HL-60/S4 treated with retinoic acid at 250 ng/mL for 4 days and 3 days (cell line): ENCODE results near the gene GABRE.

Experiments used
- in situ Hi-C: fragments of 300-500 bp; cut with MboI; formaldehyde crosslinking; loops from 2 replicates; pipeline ENCODE4 v1.7.0; 2022; ENCODE audit warnings: low sequenced_read_pairs

GABRE gene, protein sequence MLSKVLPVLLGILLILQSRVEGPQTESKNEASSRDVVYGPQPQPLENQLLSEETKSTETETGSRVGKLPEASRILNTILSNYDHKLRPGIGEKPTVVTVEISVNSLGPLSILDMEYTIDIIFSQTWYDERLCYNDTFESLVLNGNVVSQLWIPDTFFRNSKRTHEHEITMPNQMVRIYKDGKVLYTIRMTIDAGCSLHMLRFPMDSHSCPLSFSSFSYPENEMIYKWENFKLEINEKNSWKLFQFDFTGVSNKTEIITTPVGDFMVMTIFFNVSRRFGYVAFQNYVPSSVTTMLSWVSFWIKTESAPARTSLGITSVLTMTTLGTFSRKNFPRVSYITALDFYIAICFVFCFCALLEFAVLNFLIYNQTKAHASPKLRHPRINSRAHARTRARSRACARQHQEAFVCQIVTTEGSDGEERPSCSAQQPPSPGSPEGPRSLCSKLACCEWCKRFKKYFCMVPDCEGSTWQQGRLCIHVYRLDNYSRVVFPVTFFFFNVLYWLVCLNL

DNA sequence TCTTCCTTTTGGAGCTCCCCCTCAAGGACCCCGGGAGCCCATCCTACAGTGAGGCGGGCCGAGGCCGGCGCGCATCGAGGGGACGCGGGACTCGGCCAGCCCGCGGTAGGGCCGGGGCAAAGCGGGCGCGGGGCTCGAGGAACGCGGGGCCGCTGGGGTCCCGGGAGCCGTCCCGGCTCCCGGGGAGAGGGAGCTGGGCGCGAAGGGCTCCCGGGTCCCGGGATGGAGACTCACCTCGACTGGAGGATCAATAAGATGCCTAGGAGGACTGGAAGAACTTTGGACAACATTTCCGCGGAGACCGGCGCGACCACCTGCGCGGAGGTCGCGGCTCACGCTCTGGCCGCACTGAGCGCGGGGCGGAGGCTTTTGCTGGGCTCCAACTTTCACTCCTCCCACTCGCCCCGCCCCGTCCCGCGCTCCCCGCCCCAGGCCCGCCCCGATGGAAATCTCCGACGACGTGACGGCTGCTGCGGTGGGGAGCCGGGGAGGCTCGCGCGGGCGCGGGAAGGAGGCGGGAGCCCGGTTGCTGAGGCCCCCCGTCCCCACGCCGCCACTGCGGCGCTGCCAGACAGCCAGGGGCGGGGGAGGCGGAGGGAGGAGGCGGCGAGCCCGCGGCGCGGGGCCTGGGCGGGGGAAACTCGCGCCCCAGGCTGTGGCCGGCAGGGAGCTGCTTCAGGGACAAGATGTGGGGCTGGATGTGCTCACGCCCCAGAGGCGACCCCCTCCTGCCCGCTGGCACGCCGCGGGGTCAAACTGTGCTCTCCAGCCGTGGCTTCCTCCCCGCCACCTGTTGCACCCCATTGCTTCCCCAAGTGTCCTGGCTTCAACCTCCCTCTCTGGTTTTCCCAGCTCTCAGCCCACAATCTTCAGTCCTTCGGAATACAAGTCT is at the start of gene GABRE:
Gene GABRE, minus strand, starts transcription at position 341 of the 892 bp plus-strand sequence. Its CDS starts 51 bp downstream, at position 290.
- in situ Hi-C loops: no loop called here

DNA sequence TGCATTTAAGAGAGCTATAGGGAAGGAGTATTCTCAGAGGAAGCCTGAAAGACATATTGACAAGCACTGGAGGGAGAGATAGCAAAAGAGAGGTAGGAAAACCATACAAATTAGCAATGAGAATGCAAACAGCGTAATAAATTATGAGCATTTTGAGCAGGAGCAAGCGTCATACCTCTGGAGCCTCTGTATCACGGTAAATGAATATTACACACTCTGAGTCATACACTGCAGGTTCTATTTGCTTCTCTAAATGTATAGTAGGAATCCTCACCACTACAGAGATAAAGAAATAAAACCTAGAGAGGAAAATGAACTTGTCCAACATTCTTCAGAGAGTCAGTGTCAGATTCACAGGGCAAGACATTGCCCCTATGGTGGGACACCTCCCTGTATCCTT is 46.4 kb upstream of the GABRE start:
- in situ Hi-C loops: no loop called here

DNA sequence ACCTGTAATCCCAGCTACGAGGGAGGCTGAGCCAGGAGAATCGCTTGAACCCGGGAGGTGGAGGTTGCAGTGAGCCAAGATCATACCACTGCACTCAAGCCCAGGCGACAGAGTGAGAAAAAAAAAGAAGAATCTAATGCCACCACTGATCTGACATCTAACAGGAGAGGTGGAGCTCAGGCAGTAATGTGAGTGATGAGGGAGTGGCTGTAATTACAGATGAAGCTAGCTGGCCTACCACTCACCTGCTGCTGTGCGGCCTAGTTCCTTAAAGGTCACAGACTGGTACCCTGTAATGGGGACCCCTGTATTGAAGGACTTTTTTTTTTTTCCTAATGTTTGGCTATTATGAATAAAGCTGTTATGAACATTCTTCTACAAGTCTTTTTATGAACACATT is 25.3 kb upstream of the GABRE start:
- in situ Hi-C loops: no loop called here

DNA sequence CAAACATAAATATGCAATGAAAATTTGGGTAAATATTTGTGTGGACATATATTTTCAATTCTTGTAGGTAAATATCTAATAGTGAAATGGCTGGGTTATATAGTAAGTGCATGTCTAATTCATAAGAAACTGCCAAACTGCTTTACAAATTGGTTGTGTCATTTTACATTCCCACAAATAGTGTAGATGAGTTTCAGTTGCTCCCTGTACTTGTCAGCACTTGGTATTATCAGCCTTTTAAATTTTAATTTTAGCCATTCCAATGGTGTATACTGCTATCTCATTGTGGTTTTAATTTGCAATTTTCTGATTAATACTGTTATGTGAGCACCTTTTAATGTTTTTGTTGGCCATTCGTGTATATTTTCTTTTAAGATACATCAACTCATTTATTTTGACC is 23.1 kb upstream of the GABRE start:
- in situ Hi-C loops: no loop called here

DNA sequence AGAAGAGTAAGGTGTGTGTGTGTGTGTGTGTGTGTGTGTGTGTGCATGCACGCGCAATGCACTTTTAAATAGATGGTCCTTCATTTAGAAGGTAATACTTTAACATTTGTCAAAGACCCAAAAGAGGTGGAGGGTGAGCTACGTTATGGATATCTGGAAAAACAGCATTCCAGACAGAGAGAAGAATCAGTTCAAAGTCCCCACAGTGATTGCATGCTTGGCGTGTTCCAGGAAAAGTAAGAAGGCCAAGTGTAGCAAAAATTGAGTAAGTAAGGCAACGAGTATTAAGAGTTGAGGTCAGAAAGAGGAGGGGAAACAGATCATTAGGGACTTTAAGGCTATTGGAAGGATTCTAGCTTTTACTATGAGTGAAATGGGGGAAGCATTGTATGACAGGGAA is 21.9 kb upstream of the GABRE start:
- in situ Hi-C loops: no loop called here

DNA sequence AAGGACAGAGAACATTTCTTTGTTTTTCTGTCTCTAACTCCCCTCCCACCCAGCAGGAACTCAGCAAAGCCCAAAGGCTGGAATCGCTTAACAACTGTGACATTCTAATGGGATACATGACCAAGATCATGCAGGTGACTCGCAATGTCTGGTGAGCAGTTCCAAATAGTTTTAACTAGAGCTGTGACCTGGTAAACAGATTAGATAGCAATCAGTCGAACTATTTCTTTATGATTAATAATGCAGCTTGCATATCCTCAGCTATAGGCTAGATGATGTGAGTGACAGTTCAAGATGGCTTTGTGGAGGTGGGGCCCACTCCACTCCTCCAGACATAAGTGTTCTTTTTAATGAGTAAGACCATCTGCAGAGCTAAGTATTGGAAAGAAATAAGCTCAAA is 20.0 kb upstream of the GABRE start:
- in situ Hi-C loops: no loop called here

DNA sequence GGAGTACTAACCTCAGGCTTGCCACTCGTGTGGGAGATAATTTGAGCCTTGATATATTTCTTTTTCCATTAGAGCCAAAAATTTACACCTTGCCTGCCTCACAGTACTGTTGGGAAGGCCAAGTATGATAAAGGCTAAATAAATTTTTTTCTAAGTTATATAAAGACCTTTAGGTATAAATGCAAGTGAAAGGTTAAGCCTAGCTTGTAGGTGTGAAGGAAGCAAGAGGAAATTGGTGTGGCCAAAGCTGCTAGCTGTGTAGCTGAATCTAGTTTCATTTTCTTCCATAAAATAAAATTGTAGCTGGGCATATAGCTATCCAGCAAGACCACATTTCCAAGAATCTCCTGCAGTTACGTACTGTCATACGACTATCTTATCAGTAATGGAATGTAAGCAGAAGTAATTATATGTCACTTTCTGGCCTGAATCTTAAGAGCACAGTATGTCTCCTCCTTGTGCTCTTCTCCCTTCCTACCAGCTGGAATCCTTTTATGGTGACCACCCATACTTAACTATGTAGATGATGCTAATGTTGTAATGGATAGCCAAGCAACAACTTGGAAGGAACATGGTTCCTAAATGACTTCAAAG is 14.3 kb upstream of the GABRE start:
- in situ Hi-C loops: no loop called here

DNA sequence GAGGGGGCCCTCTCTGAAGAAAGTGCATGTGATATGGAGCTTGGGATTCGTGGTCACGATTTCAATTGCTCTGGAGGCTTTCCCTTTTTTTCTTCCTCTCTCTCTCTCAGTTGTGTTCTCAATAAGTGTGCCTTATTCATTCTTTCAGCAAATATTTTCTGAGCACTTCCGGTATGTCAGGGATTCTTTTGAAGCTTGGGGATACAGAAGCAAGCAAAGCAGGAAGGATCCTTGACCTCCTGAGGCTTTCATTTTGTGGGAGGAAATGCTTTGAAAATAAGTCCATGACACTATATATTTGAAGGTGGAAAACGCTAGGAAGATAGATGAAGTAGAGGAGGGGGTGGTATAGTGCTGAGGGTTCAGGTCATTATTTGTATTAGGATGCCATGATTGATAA is 12.6 kb upstream of the GABRE start:
- in situ Hi-C loops: no loop called here

DNA sequence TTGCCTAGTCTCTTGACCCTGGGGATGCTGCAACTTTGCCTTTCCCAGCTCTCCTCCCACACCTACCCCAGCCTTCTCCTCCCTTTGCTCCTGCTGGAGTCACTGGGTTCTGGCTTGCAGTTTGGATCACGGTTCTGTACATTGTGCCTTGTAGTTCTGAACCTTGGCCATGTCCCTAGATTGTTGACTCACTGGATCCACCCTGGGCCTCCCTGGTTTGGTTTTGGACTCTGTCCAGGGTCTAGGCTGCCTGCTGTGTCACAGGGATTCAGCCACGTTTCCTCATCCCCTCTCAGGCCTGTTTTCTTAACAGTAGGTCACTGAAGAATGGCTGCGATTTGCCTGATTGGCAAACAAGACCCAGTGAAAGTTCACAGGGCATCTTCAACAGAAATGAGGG is 11.5 kb upstream of the GABRE start:
- in situ Hi-C loops: no loop called here

DNA sequence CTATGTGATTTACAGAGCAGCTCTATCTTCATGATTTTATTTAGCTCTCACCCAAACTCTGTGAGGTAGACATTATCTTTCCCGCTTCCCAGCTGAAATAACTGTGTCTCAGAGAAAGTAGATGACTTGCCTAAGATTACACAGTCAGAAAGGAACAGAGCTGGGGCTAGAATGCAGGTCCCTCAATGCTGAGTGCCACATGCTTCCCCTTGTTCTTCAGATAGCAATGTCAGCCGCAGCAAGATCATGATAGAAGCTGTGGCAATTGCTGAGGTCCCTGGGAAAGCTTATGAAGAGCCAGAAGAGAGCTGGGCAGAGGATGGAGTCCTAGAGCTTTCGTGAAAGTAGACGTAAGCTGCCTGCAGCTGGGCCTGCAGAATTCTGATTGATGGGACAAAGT is 11.1 kb upstream of the GABRE start:
- in situ Hi-C loops: no loop called here

DNA sequence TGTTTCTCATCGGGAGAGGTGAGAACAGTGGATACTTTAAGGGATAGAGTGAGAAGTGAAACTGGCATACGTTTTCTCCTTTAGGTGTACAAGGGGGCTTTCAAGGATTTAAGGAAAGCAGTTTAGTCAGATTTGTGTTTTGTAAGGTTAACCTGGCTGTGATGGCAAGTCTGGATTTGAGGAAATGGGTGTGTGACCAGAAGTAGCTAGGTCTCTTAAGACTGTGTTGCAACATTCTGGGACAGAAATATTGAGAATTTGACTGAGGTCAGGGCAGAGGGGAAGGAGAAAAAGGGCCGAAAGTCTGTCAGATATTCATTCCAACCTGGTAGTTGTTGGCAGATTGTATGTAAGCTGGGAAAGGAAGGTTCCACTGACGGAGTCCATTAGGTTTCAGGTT is 10.4 kb upstream of the GABRE start:
- in situ Hi-C loops: no loop called here

DNA sequence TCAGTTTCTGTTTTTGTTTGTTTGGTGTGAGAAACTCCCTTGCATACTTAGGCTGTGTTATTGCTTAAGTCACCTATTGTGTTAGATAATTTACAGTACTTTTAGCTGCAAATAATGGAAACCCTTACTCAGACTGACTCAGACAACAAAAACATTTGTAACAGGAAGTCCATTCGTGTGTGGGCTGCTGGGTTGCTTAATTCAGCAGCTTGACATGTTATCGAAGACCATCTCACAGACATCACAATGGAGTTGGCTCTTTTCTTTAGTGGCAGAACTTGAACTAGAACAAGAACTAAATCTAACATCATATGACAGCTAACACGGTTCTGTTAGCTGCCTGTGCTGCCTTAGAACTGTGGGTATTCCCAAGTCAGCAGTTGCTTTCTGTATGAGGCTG is 9.9 kb upstream of the GABRE start:
- in situ Hi-C loops: no loop called here

DNA sequence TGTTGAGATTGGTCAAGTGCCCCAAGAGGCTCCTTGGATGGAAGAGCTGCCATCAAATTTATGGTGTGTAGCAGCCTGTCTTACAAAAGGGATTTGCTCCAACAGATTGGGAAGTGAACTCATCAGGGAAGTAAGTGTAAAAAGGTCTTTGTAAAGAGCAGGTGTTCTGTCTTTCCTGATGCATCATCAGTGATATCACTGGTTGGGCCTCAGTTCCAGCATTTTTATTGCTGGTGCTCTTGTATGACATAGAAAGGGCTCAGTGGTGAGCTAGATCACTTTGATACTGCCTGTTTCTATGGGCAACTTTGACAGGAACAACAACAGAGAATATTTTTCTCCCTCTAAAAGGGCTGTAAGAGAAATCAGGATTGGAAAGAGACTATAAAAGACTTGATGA is 8.7 kb upstream of the GABRE start:
- in situ Hi-C loops: no loop called here

DNA sequence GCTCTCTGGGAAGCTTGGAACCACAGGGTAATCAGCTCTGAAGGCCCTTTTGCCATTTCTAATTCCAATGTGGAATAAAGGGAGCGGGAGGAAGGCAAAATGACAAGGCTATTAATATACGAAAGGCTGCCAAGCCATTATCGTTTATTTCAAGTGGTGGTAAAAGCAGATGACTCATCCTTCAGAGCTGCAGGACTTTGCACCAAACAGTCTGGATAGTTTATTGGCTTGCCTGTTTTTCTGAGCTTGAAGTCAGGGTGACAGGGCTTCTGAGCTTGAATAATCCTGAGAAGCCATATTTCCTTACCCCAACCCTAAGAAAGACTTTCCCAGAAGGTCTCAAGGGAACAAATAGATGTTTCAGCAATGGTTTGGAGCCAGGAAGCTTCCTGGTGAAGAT is 7.7 kb upstream of the GABRE start:
- in situ Hi-C loops: no loop called here

DNA sequence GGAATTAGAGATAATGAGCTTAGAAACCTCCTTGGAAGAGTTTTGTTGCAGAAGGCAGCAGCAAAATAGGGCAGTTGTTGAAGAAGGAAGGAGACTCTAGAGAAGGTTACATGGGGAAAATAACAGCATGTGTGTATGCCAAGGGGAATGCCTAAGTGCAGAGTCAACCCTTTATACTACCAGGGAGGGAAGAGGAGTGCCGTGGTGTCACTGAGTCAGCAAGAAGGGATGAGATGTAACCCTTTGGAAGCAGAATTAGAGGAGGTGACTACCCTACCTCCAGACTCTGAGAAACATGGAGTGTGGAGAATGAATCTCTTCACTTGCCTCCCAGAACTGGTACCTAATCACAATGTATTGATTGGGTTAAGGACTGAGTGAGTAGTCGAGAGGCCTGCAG is 6.7 kb upstream of the GABRE start:
- in situ Hi-C loops: no loop called here

DNA sequence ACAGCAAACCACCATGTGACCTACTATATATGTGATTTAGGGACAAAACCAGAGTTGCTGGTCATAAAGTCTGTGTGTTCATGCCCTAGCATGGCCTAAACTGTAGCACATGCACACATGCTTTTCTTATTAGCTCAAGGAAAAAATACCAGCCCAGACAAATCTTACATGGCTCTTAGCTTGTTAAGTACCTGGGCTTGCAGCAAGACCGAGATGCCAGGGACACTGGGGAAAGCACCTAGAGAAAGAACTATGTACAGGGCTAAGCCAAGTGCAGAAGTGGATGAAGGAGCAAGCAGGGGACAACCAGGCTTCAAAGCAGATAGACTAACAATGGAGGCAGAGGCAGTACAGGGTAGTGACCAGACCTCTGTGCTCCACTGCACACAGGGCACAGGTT is 3.4 kb upstream of the GABRE start:
- in situ Hi-C loops: no loop called here

DNA sequence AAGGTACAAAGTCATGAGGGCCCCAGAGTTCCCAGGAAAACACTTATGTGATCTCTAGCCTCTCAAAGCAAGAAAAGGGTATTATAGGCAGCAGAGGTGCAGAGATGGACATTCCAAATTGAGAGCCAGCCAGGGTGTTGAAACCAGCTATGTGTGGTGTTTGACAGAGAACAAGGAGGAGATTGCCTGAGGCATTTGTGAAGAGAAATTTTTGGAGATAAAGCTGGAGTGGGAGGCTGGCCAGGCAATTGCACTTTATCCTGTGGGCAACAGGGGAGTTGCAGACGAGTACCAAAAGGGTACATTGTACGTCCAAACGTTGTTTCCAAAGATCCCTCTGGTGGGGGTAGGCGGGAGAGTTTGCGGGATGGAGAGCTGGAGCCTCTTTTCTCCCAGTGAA is 2.5 kb upstream of the GABRE start:
- in situ Hi-C loops: no loop called here

DNA sequence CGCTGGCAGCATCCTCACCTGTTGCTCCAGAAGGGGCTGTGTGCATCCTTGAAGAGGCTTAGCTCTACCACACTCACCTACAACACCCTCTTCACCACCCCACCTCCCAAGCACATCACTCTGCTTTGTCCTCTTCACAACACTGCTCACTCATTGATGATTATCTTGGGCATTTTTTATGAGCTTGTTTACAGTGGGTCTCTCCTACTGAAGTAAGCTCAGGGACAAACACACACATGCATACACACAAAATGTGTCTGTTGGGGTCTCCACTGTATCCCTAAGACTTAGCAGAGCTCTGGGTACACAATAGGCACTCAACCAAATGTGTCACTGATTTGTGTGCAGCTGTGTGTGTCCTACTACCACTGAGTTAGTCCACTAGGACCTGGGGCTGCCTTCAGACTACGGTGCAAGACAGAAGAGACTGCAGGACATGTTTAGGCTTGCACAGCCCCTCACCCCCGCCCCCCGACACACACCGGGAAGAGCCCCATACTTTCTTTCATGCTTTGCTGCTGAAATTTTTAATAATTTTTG is 1.3 kb upstream of the GABRE start:
- in situ Hi-C loops: no loop called here

DNA sequence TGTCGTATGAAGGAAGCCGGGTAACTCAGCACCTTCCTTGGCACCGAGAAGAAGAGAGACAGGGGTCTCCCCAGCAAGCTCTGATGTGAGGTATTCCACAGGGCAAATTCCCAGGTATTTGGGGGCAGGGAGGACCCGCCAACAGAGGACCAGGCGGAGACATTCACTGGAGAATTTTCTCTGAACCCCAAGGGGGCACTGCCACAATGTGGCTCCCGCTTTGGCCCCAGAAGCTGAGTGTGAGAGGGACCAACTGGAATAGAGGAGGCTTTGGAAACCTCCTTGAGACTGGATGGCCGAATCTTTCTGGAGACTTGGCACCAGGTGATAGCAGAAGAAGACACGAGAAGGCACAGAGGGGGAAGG is 735 bp upstream of the GABRE start:
- in situ Hi-C loops: no loop called here

DNA sequence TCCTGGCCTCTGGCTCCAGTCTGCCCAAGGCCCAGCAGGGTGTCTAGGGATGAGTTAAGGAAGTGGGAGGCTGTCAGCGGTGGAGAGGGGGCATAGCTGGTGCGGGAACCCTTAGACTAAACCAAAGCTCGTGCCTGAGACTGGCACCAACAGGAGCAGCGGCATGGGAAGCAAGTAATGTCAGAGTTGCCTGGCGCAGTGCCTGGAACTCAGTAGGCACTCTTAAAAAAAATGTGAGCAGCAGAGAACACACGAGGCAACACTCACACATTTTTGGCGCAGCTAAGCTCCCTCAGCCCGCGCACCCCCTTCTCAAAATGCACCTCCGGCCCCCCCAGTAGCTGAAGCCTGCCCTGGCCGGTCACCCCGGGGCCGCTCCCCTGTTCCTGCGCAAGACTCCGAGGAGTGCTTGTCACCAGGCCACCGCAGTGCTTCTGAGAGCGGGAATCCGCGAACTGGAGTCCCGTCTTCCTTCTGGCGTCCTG is 583 bp downstream of the GABRE start:
- in situ Hi-C loops: no loop called here

DNA sequence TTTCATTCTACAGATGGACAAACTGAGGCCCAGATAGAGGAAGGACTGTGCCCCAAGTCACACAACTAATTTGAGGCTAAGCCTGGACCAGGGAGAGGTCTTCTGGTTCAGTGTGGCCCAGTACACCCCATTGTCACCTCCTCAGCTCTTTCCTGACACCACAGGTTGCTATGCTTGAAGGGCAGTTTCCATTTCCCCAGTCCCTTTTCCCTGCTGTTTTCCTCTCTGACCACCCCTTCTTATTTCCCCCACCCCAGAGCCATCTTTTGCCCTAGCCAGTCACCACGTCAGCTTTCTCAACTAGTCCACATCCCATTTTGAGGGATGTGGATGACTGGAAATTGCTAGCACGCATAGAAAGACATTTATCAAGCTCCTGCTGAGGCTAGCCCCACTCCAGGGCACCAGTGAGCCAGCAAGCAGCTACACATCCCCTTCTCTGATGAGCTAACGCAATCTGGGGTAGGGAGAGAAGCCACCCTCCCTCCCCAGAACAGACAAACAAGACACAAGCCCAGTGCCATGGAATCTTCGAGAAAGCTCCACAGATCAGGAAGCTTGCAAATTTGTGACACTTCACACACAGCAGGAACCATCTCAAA is 1.3 kb downstream of the GABRE start:
- in situ Hi-C loops: no loop called here
